ENCODE data around the gene MSI2. TPM values are rescaled to one million over a fixed set of nuclear protein-coding genes. Genes with fewer than 3 reads are reported as not detected.

MSI2 gene
- total and polyA plus RNA-seq, 2 experiments from 2014 or later: 4.3 to 17.9 TPM

DNA sequence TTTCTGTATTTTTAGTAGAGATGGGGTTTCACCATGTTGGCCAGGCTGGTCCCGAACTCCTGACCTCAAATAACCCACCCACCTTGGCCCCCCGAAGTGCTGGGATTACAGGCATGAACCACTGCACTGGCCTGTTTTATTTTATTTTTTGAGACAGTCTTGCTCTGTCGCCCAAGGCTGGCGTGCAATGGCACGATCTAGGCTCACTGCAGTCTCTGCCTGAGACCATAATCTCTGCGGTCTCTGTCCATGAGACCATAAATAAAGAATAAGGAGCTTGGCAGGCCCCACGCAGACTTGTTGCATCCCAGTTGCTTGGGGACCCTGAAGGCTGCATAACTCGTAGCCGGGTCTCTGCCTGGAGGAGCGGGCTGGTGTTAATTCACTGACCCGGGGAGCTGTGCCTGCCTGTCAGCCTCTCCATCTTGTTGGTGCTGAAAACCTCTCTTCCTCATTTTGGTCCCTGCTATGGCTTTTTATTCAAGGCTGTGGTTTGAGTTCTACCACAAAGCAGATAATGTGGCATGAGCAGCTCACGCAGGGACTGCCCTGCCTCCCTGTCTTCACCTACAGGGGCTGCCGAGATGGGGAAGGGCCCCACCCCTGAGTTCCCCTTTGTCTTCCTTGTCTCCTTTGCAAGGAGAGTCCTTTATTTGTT lies 82.1 kb downstream of the MSI2 start:
- no peak overlapping the region for H3K4me2 ChIP-seq (ENCODE audit: unreplicated experiment)
- no peaks in the 10 kb centered on the region for H4K20me1 ChIP-seq (ENCODE audit: insufficient read depth)
- no peaks in the 10 kb centered on the region for H3K4me1 ChIP-seq (ENCODE audit: insufficient read depth)
- no peak overlapping the region for H3K9ac ChIP-seq
- H3K9me3 ChIP-seq (ENCODE audit: low read depth): no peaks in the 10 kb centered on the region
- H3K9me2 ChIP-seq (ENCODE audit: insufficient read depth): no peaks in the 10 kb centered on the region
- no peaks in the 10 kb centered on the region for H3K79me2 ChIP-seq (ENCODE audit: insufficient read depth)
- 84% methylated on average over 13 of the region's 13 CpGs for WGBS, 2 experiments (ENCODE audit: low coverage in 1 of 2, low lambda C conversion rate in 2 of 2, missing lambda C conversion rate in 2 of 2)
- TF ChIP-seq EZH2phosphoT487 (IDR thresholded peaks at IDR 0.05; ENCODE audit: insufficient read depth, low read depth) (no peak), EZH2 (IDR thresholded peaks at IDR 0.05; ENCODE audit: insufficient read depth, poor library complexity, severe bottlenecking) (no peak)
- H3K27me3 ChIP-seq (replicated peaks; ENCODE audit: insufficient read depth): no peaks in the 10 kb centered on the region
- H3K4me3 ChIP-seq: no peak overlapping the region
- in situ Hi-C loops (cut with MboI): no loop called here
- DNase-seq: no peak
- no peaks in the 10 kb centered on the region for H3K36me3 ChIP-seq (ENCODE audit: low read depth)
- no peak overlapping the region for H2AFZ ChIP-seq
- H3F3A ChIP-seq (ENCODE audit: insufficient read depth): no peaks in the 10 kb centered on the region
- H3K27ac ChIP-seq: no peak overlapping the region

GRCh38 chr17:57340160-57340981 lies 84.0 kb downstream of the MSI2 start:
- Histone ChIP-seq H3K27me3 (replicated peaks; ENCODE audit: insufficient read depth) (no peaks in the 10 kb centered on the region), H3K36me3 (ENCODE audit: low read depth) (no peaks in the 10 kb centered on the region), H3F3A (ENCODE audit: insufficient read depth) (no peaks in the 10 kb centered on the region), H3K9me3 (ENCODE audit: low read depth) (no peaks in the 10 kb centered on the region), H3K4me2 (ENCODE audit: unreplicated experiment) (no peak overlapping the region), H2AFZ (no peak overlapping the region), H3K9ac (no peak overlapping the region), H3K4me3 (no peak overlapping the region), H3K27ac (no peak overlapping the region), H3K79me2 (ENCODE audit: insufficient read depth) (no peaks in the 10 kb centered on the region), H3K9me2 (ENCODE audit: insufficient read depth) (no peaks in the 10 kb centered on the region), H3K4me1 (ENCODE audit: insufficient read depth) (no peaks in the 10 kb centered on the region), H4K20me1 (ENCODE audit: insufficient read depth) (no peaks in the 10 kb centered on the region)
- TF ChIP-seq EZH2phosphoT487 (IDR thresholded peaks at IDR 0.05; ENCODE audit: insufficient read depth, low read depth): no peak
- no peak for TF ChIP-seq EZH2 (IDR thresholded peaks at IDR 0.05; ENCODE audit: insufficient read depth, poor library complexity, severe bottlenecking)
- 94 to 95% methylated on average over 8 of the region's 8 CpGs for WGBS, 2 experiments (ENCODE audit: low coverage in 1 of 2, low lambda C conversion rate in 2 of 2, missing lambda C conversion rate in 2 of 2)
- in situ Hi-C loops (cut with MboI): no loop called here
- no peak for DNase-seq

DNA sequence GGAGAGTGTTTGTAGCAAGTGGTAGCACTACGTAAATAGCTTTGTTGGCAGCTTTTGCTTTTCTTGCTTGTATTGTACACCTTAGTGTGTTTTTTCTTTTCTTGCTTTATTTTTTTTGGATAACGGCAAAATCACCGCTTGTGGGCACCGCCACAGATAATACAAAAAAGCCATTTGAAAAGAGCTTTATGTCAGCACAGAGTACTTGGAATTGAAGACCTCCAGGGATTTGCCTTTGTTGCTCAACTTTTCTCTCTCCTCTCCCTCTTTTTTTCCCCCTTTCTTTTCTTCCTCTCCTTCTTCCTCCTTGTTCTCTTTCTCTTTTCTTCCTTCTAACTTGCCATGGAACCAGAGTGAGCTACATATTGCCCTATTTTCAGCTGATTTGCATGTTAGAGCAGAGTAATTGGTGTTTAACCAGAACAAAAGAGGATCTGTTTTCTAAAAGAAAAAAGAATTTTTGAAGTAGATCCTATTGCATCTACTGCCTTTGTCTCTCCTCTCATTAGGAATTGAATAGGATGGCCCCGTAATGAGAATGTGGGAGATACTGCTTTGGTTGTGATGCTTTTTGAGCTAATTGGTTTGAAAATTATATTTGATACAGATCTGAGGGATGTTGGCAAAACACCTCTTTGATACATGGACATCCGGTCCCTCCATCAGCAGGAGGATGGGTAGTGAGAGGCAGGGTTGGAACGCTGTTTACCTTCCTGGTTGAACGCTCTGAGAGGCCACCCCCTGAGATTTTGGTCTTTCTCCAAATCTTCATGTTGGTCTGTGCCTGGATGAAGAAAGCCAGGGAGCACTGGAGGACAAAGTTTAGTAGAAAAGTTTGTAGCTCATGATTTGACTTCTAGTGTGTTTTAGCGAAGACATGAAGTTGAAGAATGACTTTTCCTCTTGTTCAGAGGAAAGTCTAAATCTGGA lies 85.6 kb downstream of the MSI2 start:
- H3K4me1 ChIP-seq (ENCODE audit: insufficient read depth): no peaks in the 10 kb centered on the region
- no peaks in the 10 kb centered on the region for H3K27me3 ChIP-seq (replicated peaks; ENCODE audit: insufficient read depth)
- in situ Hi-C loops (cut with MboI): no loop called here
- no peaks in the 10 kb centered on the region for H3K9me2 ChIP-seq (ENCODE audit: insufficient read depth)
- no peak overlapping the region for H2AFZ ChIP-seq
- no peak for DNase-seq
- no peaks in the 10 kb centered on the region for H3K9me3 ChIP-seq (ENCODE audit: low read depth)
- no peak overlapping the region for H3K4me3 ChIP-seq
- no peaks in the 10 kb centered on the region for H3K79me2 ChIP-seq (ENCODE audit: insufficient read depth)
- no peaks in the 10 kb centered on the region for H4K20me1 ChIP-seq (ENCODE audit: insufficient read depth)
- no peaks in the 10 kb centered on the region for H3F3A ChIP-seq (ENCODE audit: insufficient read depth)
- no peaks in the 10 kb centered on the region for H3K36me3 ChIP-seq (ENCODE audit: low read depth)
- H3K4me2 ChIP-seq (ENCODE audit: unreplicated experiment): no peak overlapping the region
- no peak overlapping the region for H3K9ac ChIP-seq
- H3K27ac ChIP-seq: no peak overlapping the region
- 74 to 79% methylated on average over 9 of the region's 9 CpGs for WGBS, 2 experiments (ENCODE audit: low coverage in 1 of 2, low lambda C conversion rate in 2 of 2, missing lambda C conversion rate in 2 of 2)
- TF ChIP-seq EZH2 (IDR thresholded peaks at IDR 0.05; ENCODE audit: insufficient read depth, poor library complexity, severe bottlenecking) (no peak), EZH2phosphoT487 (IDR thresholded peaks at IDR 0.05; ENCODE audit: insufficient read depth, low read depth) (no peak)

- H3K27me3 ChIP-seq (replicated peaks; ENCODE audit: insufficient read depth): no peaks in the 10 kb centered on the region
- H3K9me2 ChIP-seq (ENCODE audit: insufficient read depth): no peaks in the 10 kb centered on the region
- H3F3A ChIP-seq (ENCODE audit: insufficient read depth): no peaks in the 10 kb centered on the region
- in situ Hi-C loops (cut with MboI): no loop called here
- no peak overlapping the region for H3K4me2 ChIP-seq (ENCODE audit: unreplicated experiment)
- 77 to 82% methylated on average over 4 of the region's 4 CpGs for WGBS, 2 experiments (ENCODE audit: low coverage in 1 of 2, low lambda C conversion rate in 2 of 2, missing lambda C conversion rate in 2 of 2)
- H3K9ac ChIP-seq: no peak overlapping the region
- H3K79me2 ChIP-seq (ENCODE audit: insufficient read depth): no peaks in the 10 kb centered on the region
- H3K9me3 ChIP-seq (ENCODE audit: low read depth): no peaks in the 10 kb centered on the region
- H3K4me3 ChIP-seq: no peak overlapping the region
- no peak overlapping the region for H3K27ac ChIP-seq
- DNase-seq: no peak
- no peaks in the 10 kb centered on the region for H3K4me1 ChIP-seq (ENCODE audit: insufficient read depth)
- no peaks in the 10 kb centered on the region for H4K20me1 ChIP-seq (ENCODE audit: insufficient read depth)
- TF ChIP-seq EZH2phosphoT487 (IDR thresholded peaks at IDR 0.05; ENCODE audit: insufficient read depth, low read depth) (no peak), EZH2 (IDR thresholded peaks at IDR 0.05; ENCODE audit: insufficient read depth, poor library complexity, severe bottlenecking) (no peak)
- H2AFZ ChIP-seq: no peak overlapping the region
- H3K36me3 ChIP-seq (ENCODE audit: low read depth): no peaks in the 10 kb centered on the region
Observed at GRCh38 chr17:57342963-57343589, 86.8 kb downstream of the MSI2 start.

Data from GM23248 (cell line).